CD14-positive monocyte (primary cell): ENCODE measurements around the gene MMEL1. TPM values are rescaled to one million over a fixed set of nuclear protein-coding genes. Genes with fewer than 3 reads are reported as not detected.

Experiments used
- DNase-seq, 3 donors: peaks; one replicate each; pipeline ENCODE4 v3.0.0-alpha.2; 2011 to 2022
- H2AFZ ChIP-seq: 2 replicates; pipeline ENCODE4 v1.6.0; 2012; ENCODE audit warnings: mild to moderate bottlenecking, low read depth, low read length, inconsistent platforms; ENCODE audit not compliant: insufficient read depth, poor library complexity, severe bottlenecking
- H3K27ac ChIP-seq, 2 donors: 1 replicate in 1 of 2; 2 replicates in 1 of 2; pipeline ENCODE4 v1.5.1; 2012 to 2013; ENCODE audit warnings: low read length in 2 of 2, control low read depth in 1 of 2, inconsistent platforms in 1 of 2, low read depth in 1 of 2, mild to moderate bottlenecking in 1 of 2
- H3K27me3 ChIP-seq, 2 donors: one replicate each; pipeline versions ENCODE4 v1.6.0 to v1.6.1; 2011 to 2013; ENCODE audit warnings: low read length in 2 of 2; ENCODE audit not compliant: control insufficient read depth in 2 of 2, insufficient read depth in 2 of 2
- H3K36me3 ChIP-seq, 2 donors: replicated peaks in 1 of 2; 1 replicate in 1 of 2; 2 replicates in 1 of 2; pipeline versions ENCODE4 v1.5.1 to v1.6.1; 2012 to 2013; ENCODE audit warnings: low read length in 2 of 2, control low read depth in 1 of 2, inconsistent platforms in 1 of 2, mild to moderate bottlenecking in 1 of 2; ENCODE audit not compliant: insufficient read depth in 2 of 2, control insufficient read depth in 1 of 2
- H3K4me1 ChIP-seq, 2 donors: 1 replicate in 1 of 2; 2 replicates in 1 of 2; pipeline versions ENCODE4 v1.5.1 to v1.6.1; 2012 to 2013; ENCODE audit warnings: low read length in 2 of 2, control low read depth in 1 of 2, inconsistent platforms in 1 of 2, mild to moderate bottlenecking in 1 of 2, moderate library complexity in 1 of 2; ENCODE audit not compliant: insufficient read depth in 2 of 2, control insufficient read depth in 1 of 2
- H3K4me2 ChIP-seq: replicated peaks from 2 replicates; pipeline ENCODE3; 2012; ENCODE audit warnings: low read length, moderate library complexity, mild to moderate bottlenecking; ENCODE audit not compliant: poor library complexity, severe bottlenecking; ENCODE audit errors: extremely low read depth
- H3K4me3 ChIP-seq, 3 experiments: fragments of 200-600 bp in 1 of 3; sonication (generic) in 1 of 3; replicated peaks in 1 of 3; 1 replicate in 2 of 3; 2 replicates in 1 of 3; pipeline ENCODE4 v1.5.1; 2011 to 2013; ENCODE audit warnings: low read length in 3 of 3, mild to moderate bottlenecking in 3 of 3, control low read depth in 2 of 3, low read depth in 2 of 3, inconsistent platforms in 1 of 3, moderate library complexity in 1 of 3
- H3K79me2 ChIP-seq: 2 replicates; pipeline ENCODE4 v1.6.0; 2012; ENCODE audit warnings: mild to moderate bottlenecking, control low read depth, inconsistent platforms, low read length, moderate library complexity; ENCODE audit not compliant: insufficient read depth
- H3K9ac ChIP-seq: 2 replicates; pipeline ENCODE4 v1.6.0; 2017; ENCODE audit warnings: low read length, mild to moderate bottlenecking; ENCODE audit not compliant: insufficient read depth, poor library complexity, severe bottlenecking
- H3K9me3 ChIP-seq, 2 donors: replicated peaks in 1 of 2; 1 replicate in 1 of 2; 2 replicates in 1 of 2; pipeline versions ENCODE4 v1.5.1 to v1.6.1; 2012 to 2013; ENCODE audit warnings: low read length in 2 of 2, control low read depth in 1 of 2; ENCODE audit not compliant: control insufficient read depth in 1 of 2, insufficient read depth in 1 of 2
- H4K20me1 ChIP-seq: 2 replicates; pipeline ENCODE4 v1.6.0; 2012; ENCODE audit warnings: mild to moderate bottlenecking, low read length, control low read depth, moderate library complexity; ENCODE audit not compliant: insufficient read depth
- H3K27ac Mint-ChIP-seq, 7 donors: one replicate each; pipeline ENCODE4 v1.8.0; 2020; ENCODE audit warnings: mild to moderate bottlenecking in 7 of 7, mixed read lengths in 7 of 7, moderate library complexity in 6 of 7, inconsistent platforms in 2 of 7
- H3K27me3 Mint-ChIP-seq, 3 donors: one replicate each; pipeline ENCODE4 v1.8.0; 2021 to 2022; ENCODE audit warnings: low read depth in 3 of 3, mild to moderate bottlenecking in 3 of 3, mixed read lengths in 3 of 3, moderate library complexity in 3 of 3, inconsistent platforms in 1 of 3
- H3K36me3 Mint-ChIP-seq, 2 donors: one replicate each; pipeline ENCODE4 v1.8.0; 2020; ENCODE audit warnings: mixed read lengths in 2 of 2, inconsistent platforms in 1 of 2, mild to moderate bottlenecking in 1 of 2
- H3K4me1 Mint-ChIP-seq: one replicate; pipeline ENCODE4 v1.8.0; 2020; ENCODE audit warnings: mild to moderate bottlenecking, mixed read lengths
- H3K4me3 Mint-ChIP-seq, 2 donors: one replicate each; pipeline ENCODE4 v1.8.0; 2020; ENCODE audit warnings: mild to moderate bottlenecking in 2 of 2, mixed read lengths in 2 of 2, moderate library complexity in 1 of 2
- H3K9me3 Mint-ChIP-seq, 7 donors: one replicate each; pipeline ENCODE4 v1.8.0; 2020 to 2022; ENCODE audit warnings: mixed read lengths in 7 of 7, mild to moderate bottlenecking in 6 of 7, moderate library complexity in 6 of 7, inconsistent platforms in 2 of 7
- CTCF ChIP-seq: fragments of 200-600 bp; IDR thresholded peaks from one replicate; pipeline ENCODE4 v1.8.0; 2022; ENCODE audit warnings: antibody characterized with exemption, mild to moderate bottlenecking
- WGBS: methylation state at CpG from one replicate; pipeline ENCODE4 v1.1.5; 2013; ENCODE audit warnings: missing lambda C conversion rate; ENCODE audit not compliant: insufficient coverage; 5-methylcytosine and 5-hydroxymethylcytosine counted together
- intact Hi-C, 2 donors: fragments of 100-400 bp; cut with micrococcal nuclease; formaldehyde crosslinking; loops; one replicate each; pipeline versions ENCODE4 v1.15.0 to v1.15.1; 2023
- polyA plus RNA-seq, 3 donors: library from polyadenylated mRNA; depleted of rRNA in 1 of 3; unstranded in 2 of 3; stranded (reverse) in 1 of 3; fragments of 300-500 nt in 2 of 3; fragments of >200 nt in 1 of 3; fragmentation: Illumina TruSeq in 2 of 3; gene quantifications; 1 replicate in 2 of 3; 2 replicates in 1 of 3; pipeline ENCODE4 v1.2.3, GENCODE V29; 2012 to 2021

MMEL1 gene
- polyA plus RNA-seq, 3 donors = 1.1 to 4.4 (median 1.9) TPM

- Mint-ChIP-seq H3K36me3 (no peaks in the 10 kb centered on the region), H3K4me1 (no peaks in the 10 kb centered on the region), H3K27ac (no peak overlapping the region), H3K4me3 (no peak overlapping the region), H3K9me3 (peaks cover 0 to 3% (median 0%) of the 10 kb centered on the region in 7 donors), H3K27me3 (peaks cover 2 to 13% (median 7%) of the 10 kb centered on the region in 3 donors)
- no peak for DNase-seq
- H3K79me2 ChIP-seq = no peaks in the 10 kb centered on the region
- H3K9ac ChIP-seq = no peak overlapping the region
- WGBS = 93% methylated on average over 11 of the region's 14 CpGs
- H3K27ac ChIP-seq = no peak overlapping the region
- H3K4me3 ChIP-seq = no peak overlapping the region
- no peaks in the 10 kb centered on the region for H3K27me3 ChIP-seq
- no peaks in the 10 kb centered on the region for H3K36me3 ChIP-seq
- H4K20me1 ChIP-seq = no peaks in the 10 kb centered on the region
- no peak for TF ChIP-seq CTCF
- no peaks in the 10 kb centered on the region for H3K9me3 ChIP-seq
- no peak overlapping the region for H2AFZ ChIP-seq
- no peaks in the 10 kb centered on the region for H3K4me1 ChIP-seq
- intact Hi-C loops = no loop called here
- H3K4me2 ChIP-seq = no peak overlapping the region
Measured at GRCh38 chr1:2604844-2605508, 27.8 kb downstream of the MMEL1 start.

- Histone ChIP-seq H3K27me3 (no peaks in the 10 kb centered on the region), H3K36me3 (no peaks in the 10 kb centered on the region), H4K20me1 (no peaks in the 10 kb centered on the region), H3K4me2 (no peak overlapping the region), H3K4me1 (no peaks in the 10 kb centered on the region), H3K4me3 (no peak overlapping the region), H3K9me3 (no peaks in the 10 kb centered on the region), H3K9ac (no peak overlapping the region), H3K79me2 (no peaks in the 10 kb centered on the region), H2AFZ (no peak overlapping the region), H3K27ac (no peak overlapping the region)
- WGBS = 91% methylated on average over 19 of the region's 19 CpGs
- H3K4me3 Mint-ChIP-seq = no peak overlapping the region
- H3K9me3 Mint-ChIP-seq = peaks cover 0 to 3% (median 0%) of the 10 kb centered on the region in 7 donors
- TF ChIP-seq CTCF = no peak
- H3K4me1 Mint-ChIP-seq = no peaks in the 10 kb centered on the region
- DNase-seq = no peak
- peaks cover 0 to 12% (median 7%) of the 10 kb centered on the region in 3 donors for H3K27me3 Mint-ChIP-seq
- intact Hi-C loops = no loop called here
- no peak overlapping the region for H3K27ac Mint-ChIP-seq
- H3K36me3 Mint-ChIP-seq = no peaks in the 10 kb centered on the region
Measured at GRCh38 chr1:2604156-2604843, 28.5 kb downstream of the MMEL1 start.
